GM19239 (cell line): Measurements from ENCODE around the gene CETP.
A peak's percentile ranks its signal among the peaks of the same experiment; 100 is the strongest.
"Not testable (repeated sequence)": the region's sequence is repeated elsewhere in the genome, so short reads cannot be mapped to it uniquely, and the experiment has no call there.

Experiments
- DNase-seq: peaks from one replicate; pipeline ENCODE4 v3.0.0; 2011; ENCODE audit warnings: low spot score; ENCODE audit not compliant: insufficient read length
- FAIRE-seq: peaks from 2 replicates; lab custom pipeline; 2011; peaks lifted over from hg19 to GRCh38; lab: Jason Lieb, UNC

CETP gene

GRCh38 chr16:56933828-56934598 is 27.7 kb upstream of the CETP start:
- FAIRE-seq (no peak), DNase-seq (no peak)

- DNase-seq, FAIRE-seq: not testable (repeated sequence)
Observed at GRCh38 chr16:56934599-56935145, 27.1 kb upstream of the CETP start.

GRCh38 chr16:56935201-56935600 is 26.5 kb upstream of the CETP start:
- no peak for DNase-seq
- FAIRE-seq = no peak

- no peak for FAIRE-seq
- no peak for DNase-seq
Observed at GRCh38 chr16:56936491-56936890, 25.3 kb upstream of the CETP start.

GRCh38 chr16:56936950-56937349 is 24.8 kb upstream of the CETP start:
- DNase-seq (no peak), FAIRE-seq (no peak)

- FAIRE-seq (peak; percentile 47), DNase-seq (no peak)
Observed at GRCh38 chr16:56938664-56939513, 22.9 kb upstream of the CETP start.

GRCh38 chr16:56939801-56940200 is 21.9 kb upstream of the CETP start:
- FAIRE-seq (peak; percentile 21), DNase-seq (no peak)

- DNase-seq (no peak), FAIRE-seq (peak; percentile 60)
Observed at GRCh38 chr16:56941092-56941491, 20.7 kb upstream of the CETP start.

GRCh38 chr16:56941856-56942331 is 19.9 kb upstream of the CETP start:
- FAIRE-seq (no peak), DNase-seq (no peak)

GRCh38 chr16:56943761-56944375 is 17.9 kb upstream of the CETP start:
- no peak for DNase-seq
- FAIRE-seq = no peak

- DNase-seq = no peak
Observed at GRCh38 chr16:56944954-56945839, 16.6 kb upstream of the CETP start.

GRCh38 chr16:56945847-56946527 is 15.8 kb upstream of the CETP start:
- DNase-seq (no peak), FAIRE-seq (no peak)

More at GRCh38 chr16:56944954-56945839, 16.6 kb upstream of the CETP start:
- FAIRE-seq = peak; percentile 49

- FAIRE-seq = no peak
- no peak for DNase-seq
Observed at GRCh38 chr16:56946767-56947603, 14.8 kb upstream of the CETP start.

GRCh38 chr16:56947604-56947995 is 14.2 kb upstream of the CETP start:
- FAIRE-seq = no peak
- no peak for DNase-seq

- no peak for FAIRE-seq
- DNase-seq = no peak
Observed at GRCh38 chr16:56948234-56948633, 13.5 kb upstream of the CETP start.

GRCh38 chr16:56950051-56950450 is 11.7 kb upstream of the CETP start:
- DNase-seq (no peak), FAIRE-seq (no peak)

- FAIRE-seq = no peak
- no peak for DNase-seq
Observed at GRCh38 chr16:56950455-56950854, 11.3 kb upstream of the CETP start.
